ENCODE data around the gene LRP4. TPM values are rescaled to one million over a fixed set of nuclear protein-coding genes. Genes with fewer than 3 reads are reported as not detected.

The LRP4 gene
- total and polyA plus RNA-seq, 8 donors = 1.3 to 27.0 (median 9.4) TPM

DNA sequence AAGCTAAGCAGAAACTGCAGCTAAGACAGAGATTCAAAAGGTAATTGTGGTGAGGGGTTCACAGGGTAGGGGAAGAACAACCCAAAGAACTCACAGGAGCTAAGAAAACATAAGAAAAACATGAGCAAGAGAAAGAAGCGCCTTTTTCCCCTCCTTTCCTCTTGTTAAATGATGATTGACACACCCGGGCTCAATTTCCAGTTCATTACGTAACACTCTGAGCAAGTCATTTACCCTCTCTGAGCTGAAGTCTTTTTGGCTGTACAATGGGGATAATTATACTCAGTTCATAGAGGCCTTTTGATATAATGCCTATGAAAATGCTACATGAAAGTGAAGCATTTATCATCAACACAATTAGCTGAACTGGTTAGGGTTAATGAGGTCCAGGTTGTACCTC is 17.2 kb downstream of the LRP4 start:
- no peak for FAIRE-seq
- H3K27me3 ChIP-seq = no peaks in the 10 kb centered on the region
- no peaks in the 10 kb centered on the region for H3K36me3 ChIP-seq
- no peaks in the 10 kb centered on the region for H3K9me3 ChIP-seq
- 78 to 81% methylated on average over 3 of the region's 3 CpGs for WGBS, 2 donors
- no peaks in the 10 kb centered on the region for H3K4me1 ChIP-seq
- H3K4me3 ChIP-seq = no peak overlapping the region
- ATAC-seq = no peak
- DNase-seq = no peak
- intact Hi-C loops (cut with DNase I) = no loop called here
- H3K27ac ChIP-seq = no peak overlapping the region
- no peak for TF ChIP-seq CTCF (IDR thresholded peaks at IDR 0.05)

GRCh38 chr11:46900091-46900746 is 18.1 kb downstream of the LRP4 start:
- Histone ChIP-seq H3K27me3 (no peaks in the 10 kb centered on the region), H3K27ac (no peak overlapping the region), H3K4me3 (no peak overlapping the region), H3K4me1 (peaks cover 0 to 4% (median 0%) of the 10 kb centered on the region in 3 donors), H3K36me3 (no peaks in the 10 kb centered on the region), H3K9me3 (no peaks in the 10 kb centered on the region)
- WGBS, 2 donors = 90 to 92% methylated on average over 13 of the region's 13 CpGs
- TF ChIP-seq CTCF (IDR thresholded peaks at IDR 0.05) = no peak
- intact Hi-C loops (cut with DNase I) = no loop called here
- DNase-seq (no peak), FAIRE-seq (no peak), ATAC-seq (no peak)

- ATAC-seq = no peak
- 90 to 92% methylated on average over 13 of the region's 13 CpGs for WGBS, 2 donors
- Histone ChIP-seq H3K36me3 (no peaks in the 10 kb centered on the region), H3K9me3 (no peaks in the 10 kb centered on the region), H3K27ac (no peak overlapping the region), H3K4me3 (no peak overlapping the region), H3K4me1 (peaks cover 0 to 4% (median 0%) of the 10 kb centered on the region in 3 donors), H3K27me3 (no peaks in the 10 kb centered on the region)
- FAIRE-seq = no peak
- no peak for TF ChIP-seq CTCF (IDR thresholded peaks at IDR 0.05)
- DNase-seq = no peak
- intact Hi-C loops (cut with DNase I) = no loop called here
Observed at GRCh38 chr11:46899501-46900025, 18.8 kb downstream of the LRP4 start.

DNA sequence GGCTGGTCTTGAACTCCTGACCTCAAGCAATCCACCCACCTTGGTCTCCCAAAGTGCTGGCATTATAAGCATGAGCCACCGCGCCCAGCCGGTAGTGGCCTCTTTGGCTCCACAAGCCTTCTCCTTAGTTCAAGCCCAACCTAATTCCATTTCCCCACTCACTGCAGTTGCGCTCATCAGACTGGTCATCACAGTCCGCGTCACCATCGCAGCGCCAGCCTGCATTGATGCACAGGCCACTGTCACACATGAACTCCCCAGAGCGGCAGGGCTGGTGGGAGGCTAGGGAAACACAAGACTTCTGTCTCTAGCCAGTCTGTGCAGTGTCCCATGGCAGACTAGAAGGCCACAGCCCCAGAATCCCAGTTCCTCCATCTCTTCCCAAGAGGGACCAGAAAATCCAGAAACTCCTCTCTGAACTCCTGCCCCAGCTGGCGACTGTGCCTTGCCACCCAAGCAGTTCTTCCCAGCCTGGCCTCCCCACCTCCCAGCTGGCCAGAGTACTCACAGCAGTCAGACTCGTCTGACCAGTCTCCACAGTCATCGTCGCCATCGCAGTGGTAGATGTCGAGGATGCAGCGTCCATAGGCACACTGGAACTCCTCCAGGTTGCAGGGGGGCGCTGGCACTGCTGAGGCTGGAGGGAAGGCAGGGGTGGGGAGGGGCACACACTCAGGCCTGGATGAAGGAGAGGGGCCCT is 19.8 kb downstream of the LRP4 start:
- no peak for TF ChIP-seq CTCF (IDR thresholded peaks at IDR 0.05)
- DNase-seq (peak in 1 of 6 donors; percentile 52), FAIRE-seq (no peak), ATAC-seq (peak in 2 of 4 donors; percentile 16 to 51)
- intact Hi-C loops (cut with DNase I) = no loop called here
- Histone ChIP-seq H3K27ac (no peak overlapping the region), H3K27me3 (no peaks in the 10 kb centered on the region), H3K36me3 (no peaks in the 10 kb centered on the region), H3K4me3 (no peak overlapping the region), H3K4me1 (peaks cover 0 to 4% (median 0%) of the 10 kb centered on the region in 3 donors), H3K9me3 (no peaks in the 10 kb centered on the region)
- WGBS, 2 donors = 76 to 82% methylated on average over 17 of the region's 17 CpGs
